HEK293 (cell line): ENCODE results near the gene S100A6.

Experiments
- PATZ1 ChIP-seq: fragments of 450-650 bp; formaldehyde crosslinking; IDR thresholded peaks from 2 replicates; pipeline ENCODE4 v1.5.1; 2016; ENCODE audit warnings: missing biosample characterization, missing genetic modification characterization
- SP3 ChIP-seq: fragments of 450-650 bp; formaldehyde crosslinking; IDR thresholded peaks from 2 replicates; pipeline ENCODE4 v1.5.1; 2016; ENCODE audit warnings: missing biosample characterization, missing genetic modification characterization
- ZBTB21 ChIP-seq: fragments of 450-650 bp; formaldehyde crosslinking; IDR thresholded peaks from 2 replicates; pipeline ENCODE4 v1.5.1; 2017; ENCODE audit warnings: missing biosample characterization, missing genetic modification characterization
- ZBTB44 ChIP-seq: fragments of 450-650 bp; IDR thresholded peaks from 2 replicates; pipeline ENCODE4 v1.5.1; 2018; ENCODE audit warnings: missing biosample characterization, mild to moderate bottlenecking, missing genetic modification characterization
- ZNF169 ChIP-seq: fragments of 450-650 bp; formaldehyde crosslinking; IDR thresholded peaks from 2 replicates; pipeline ENCODE4 v1.5.1; 2016; ENCODE audit warnings: missing biosample characterization, missing genetic modification characterization
- ZNF335 ChIP-seq: fragments of 450-650 bp; formaldehyde crosslinking; conservative IDR thresholded peaks from 2 replicates; pipeline ENCODE4 v1.5.1; 2016; ENCODE audit warnings: missing biosample characterization, missing genetic modification characterization
- ZNF530 ChIP-seq: fragments of 450-650 bp; formaldehyde crosslinking; IDR thresholded peaks from 2 replicates; pipeline ENCODE4 v1.5.1; 2016; ENCODE audit warnings: low read depth, missing biosample characterization, missing genetic modification characterization
- ZNF624 ChIP-seq: fragments of 450-650 bp; formaldehyde crosslinking; IDR thresholded peaks from 2 replicates; pipeline ENCODE4 v1.5.1; 2017; ENCODE audit warnings: missing biosample characterization, missing genetic modification characterization
- TF ChIP-seq, protein P1 (sequence below): fragments of 450-650 bp; formaldehyde crosslinking; IDR thresholded peaks from 2 replicates; pipeline ENCODE4 v1.5.1; 2016; ENCODE audit warnings: missing biosample characterization, missing genetic modification characterization
- TF ChIP-seq, protein P2 (sequence below): fragments of 450-650 bp; formaldehyde crosslinking; IDR thresholded peaks from 2 replicates; pipeline ENCODE4 v1.5.1; 2017; ENCODE audit warnings: missing biosample characterization, missing genetic modification characterization
- TF ChIP-seq, protein P3 (sequence below): fragments of 450-650 bp; formaldehyde crosslinking; IDR thresholded peaks from 2 replicates; pipeline ENCODE4 v1.5.1; 2016; ENCODE audit warnings: missing biosample characterization, missing genetic modification characterization

DNA sequence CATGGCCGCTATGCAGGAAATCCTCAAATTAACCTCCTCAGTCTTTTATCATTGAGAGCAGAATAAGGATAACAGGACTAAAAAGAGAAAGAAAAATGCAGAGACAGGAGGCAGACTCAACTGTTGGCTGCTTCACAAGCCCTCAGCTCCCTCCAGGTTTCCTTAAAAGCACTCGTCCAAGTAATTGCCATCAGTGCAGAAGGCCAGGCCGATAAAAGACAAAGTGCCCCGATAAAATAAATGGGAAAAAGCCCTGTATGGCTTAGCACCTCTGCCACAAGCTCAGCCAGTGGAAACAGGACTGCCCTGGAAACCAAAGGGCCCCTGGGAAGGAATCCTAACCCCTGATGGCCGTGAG lies 8.1 kb downstream of the S100A6 start:
- TF ChIP-seq, protein P1, sequence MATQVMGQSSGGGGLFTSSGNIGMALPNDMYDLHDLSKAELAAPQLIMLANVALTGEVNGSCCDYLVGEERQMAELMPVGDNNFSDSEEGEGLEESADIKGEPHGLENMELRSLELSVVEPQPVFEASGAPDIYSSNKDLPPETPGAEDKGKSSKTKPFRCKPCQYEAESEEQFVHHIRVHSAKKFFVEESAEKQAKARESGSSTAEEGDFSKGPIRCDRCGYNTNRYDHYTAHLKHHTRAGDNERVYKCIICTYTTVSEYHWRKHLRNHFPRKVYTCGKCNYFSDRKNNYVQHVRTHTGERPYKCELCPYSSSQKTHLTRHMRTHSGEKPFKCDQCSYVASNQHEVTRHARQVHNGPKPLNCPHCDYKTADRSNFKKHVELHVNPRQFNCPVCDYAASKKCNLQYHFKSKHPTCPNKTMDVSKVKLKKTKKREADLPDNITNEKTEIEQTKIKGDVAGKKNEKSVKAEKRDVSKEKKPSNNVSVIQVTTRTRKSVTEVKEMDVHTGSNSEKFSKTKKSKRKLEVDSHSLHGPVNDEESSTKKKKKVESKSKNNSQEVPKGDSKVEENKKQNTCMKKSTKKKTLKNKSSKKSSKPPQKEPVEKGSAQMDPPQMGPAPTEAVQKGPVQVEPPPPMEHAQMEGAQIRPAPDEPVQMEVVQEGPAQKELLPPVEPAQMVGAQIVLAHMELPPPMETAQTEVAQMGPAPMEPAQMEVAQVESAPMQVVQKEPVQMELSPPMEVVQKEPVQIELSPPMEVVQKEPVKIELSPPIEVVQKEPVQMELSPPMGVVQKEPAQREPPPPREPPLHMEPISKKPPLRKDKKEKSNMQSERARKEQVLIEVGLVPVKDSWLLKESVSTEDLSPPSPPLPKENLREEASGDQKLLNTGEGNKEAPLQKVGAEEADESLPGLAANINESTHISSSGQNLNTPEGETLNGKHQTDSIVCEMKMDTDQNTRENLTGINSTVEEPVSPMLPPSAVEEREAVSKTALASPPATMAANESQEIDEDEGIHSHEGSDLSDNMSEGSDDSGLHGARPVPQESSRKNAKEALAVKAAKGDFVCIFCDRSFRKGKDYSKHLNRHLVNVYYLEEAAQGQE (tag by site-specific recombination): no peak
- TF ChIP-seq, protein P2, sequence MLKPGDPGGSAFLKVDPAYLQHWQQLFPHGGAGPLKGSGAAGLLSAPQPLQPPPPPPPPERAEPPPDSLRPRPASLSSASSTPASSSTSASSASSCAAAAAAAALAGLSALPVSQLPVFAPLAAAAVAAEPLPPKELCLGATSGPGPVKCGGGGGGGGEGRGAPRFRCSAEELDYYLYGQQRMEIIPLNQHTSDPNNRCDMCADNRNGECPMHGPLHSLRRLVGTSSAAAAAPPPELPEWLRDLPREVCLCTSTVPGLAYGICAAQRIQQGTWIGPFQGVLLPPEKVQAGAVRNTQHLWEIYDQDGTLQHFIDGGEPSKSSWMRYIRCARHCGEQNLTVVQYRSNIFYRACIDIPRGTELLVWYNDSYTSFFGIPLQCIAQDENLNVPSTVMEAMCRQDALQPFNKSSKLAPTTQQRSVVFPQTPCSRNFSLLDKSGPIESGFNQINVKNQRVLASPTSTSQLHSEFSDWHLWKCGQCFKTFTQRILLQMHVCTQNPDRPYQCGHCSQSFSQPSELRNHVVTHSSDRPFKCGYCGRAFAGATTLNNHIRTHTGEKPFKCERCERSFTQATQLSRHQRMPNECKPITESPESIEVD (tag by site-specific recombination): no peak
- TF ChIP-seq ZNF624 (no peak), ZBTB44 (tag by site-specific recombination) (no peak), ZNF169 (no peak), ZNF530 (tag by site-specific recombination) (no peak), ZNF335 (tag by site-specific recombination) (no peak), PATZ1 (tag by site-specific recombination) (no peak), ZBTB21 (tag by site-specific recombination) (no peak), SP3 (tag by site-specific recombination) (no peak)
- TF ChIP-seq, protein P3, sequence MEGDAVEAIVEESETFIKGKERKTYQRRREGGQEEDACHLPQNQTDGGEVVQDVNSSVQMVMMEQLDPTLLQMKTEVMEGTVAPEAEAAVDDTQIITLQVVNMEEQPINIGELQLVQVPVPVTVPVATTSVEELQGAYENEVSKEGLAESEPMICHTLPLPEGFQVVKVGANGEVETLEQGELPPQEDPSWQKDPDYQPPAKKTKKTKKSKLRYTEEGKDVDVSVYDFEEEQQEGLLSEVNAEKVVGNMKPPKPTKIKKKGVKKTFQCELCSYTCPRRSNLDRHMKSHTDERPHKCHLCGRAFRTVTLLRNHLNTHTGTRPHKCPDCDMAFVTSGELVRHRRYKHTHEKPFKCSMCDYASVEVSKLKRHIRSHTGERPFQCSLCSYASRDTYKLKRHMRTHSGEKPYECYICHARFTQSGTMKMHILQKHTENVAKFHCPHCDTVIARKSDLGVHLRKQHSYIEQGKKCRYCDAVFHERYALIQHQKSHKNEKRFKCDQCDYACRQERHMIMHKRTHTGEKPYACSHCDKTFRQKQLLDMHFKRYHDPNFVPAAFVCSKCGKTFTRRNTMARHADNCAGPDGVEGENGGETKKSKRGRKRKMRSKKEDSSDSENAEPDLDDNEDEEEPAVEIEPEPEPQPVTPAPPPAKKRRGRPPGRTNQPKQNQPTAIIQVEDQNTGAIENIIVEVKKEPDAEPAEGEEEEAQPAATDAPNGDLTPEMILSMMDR (tag by site-specific recombination): no peak
